Nephron (organoid): ENCODE measurements around the gene SCNN1A.

ENCODE experiments used
- H3K27ac Mint-ChIP-seq, 3 experiments: 2 replicates each; pipeline ENCODE4 v1.8.0; 2020; ENCODE audit warnings: mixed read lengths in 3 of 3, mild to moderate bottlenecking in 2 of 3, moderate library complexity in 1 of 3
- H3K27me3 Mint-ChIP-seq: 2 replicates; pipeline ENCODE4 v1.8.0; 2021; ENCODE audit warnings: low read depth, mild to moderate bottlenecking, moderate library complexity, mixed read lengths
- H3K36me3 Mint-ChIP-seq: 2 replicates; pipeline ENCODE4 v1.8.0; 2020; ENCODE audit warnings: low read depth, mixed read lengths
- H3K4me1 Mint-ChIP-seq: 2 replicates; pipeline ENCODE4 v1.8.0; 2020; ENCODE audit warnings: mixed read lengths
- H3K4me3 Mint-ChIP-seq, 3 experiments: 2 replicates each; pipeline ENCODE4 v1.8.0; 2020; ENCODE audit warnings: mild to moderate bottlenecking in 3 of 3, mixed read lengths in 3 of 3, moderate library complexity in 2 of 3
- H3K9me3 Mint-ChIP-seq: 2 replicates; pipeline ENCODE4 v1.8.0; 2020; ENCODE audit warnings: mixed read lengths
- CTCF ChIP-seq, 3 experiments: fragments of 200-600 bp; sonication (generic); IDR thresholded peaks; one replicate each; pipeline ENCODE4 v1.5.0; 2021; ENCODE audit warnings: antibody characterized with exemption in 3 of 3; ENCODE audit not compliant: unreplicated experiment in 3 of 3

The SCNN1A gene

GRCh38 chr12:6363010-6363329, 12.4 kb downstream of the SCNN1A start:
- H3K9me3 Mint-ChIP-seq: no peaks in the 10 kb centered on the region
- peaks cover 8% of the 10 kb centered on the region for H3K27me3 Mint-ChIP-seq
- TF ChIP-seq CTCF (IDR thresholded peaks at IDR 0.05; ENCODE audit: unreplicated experiment in 3 of 3): no peak
- no peak overlapping the region for H3K4me3 Mint-ChIP-seq
- H3K4me1 Mint-ChIP-seq: peaks cover 17% of the 10 kb centered on the region
- no peaks in the 10 kb centered on the region for H3K36me3 Mint-ChIP-seq
- no peak overlapping the region for H3K27ac Mint-ChIP-seq

- no peak for TF ChIP-seq CTCF (IDR thresholded peaks at IDR 0.05; ENCODE audit: unreplicated experiment in 3 of 3)
- Mint-ChIP-seq H3K27me3 (peaks cover 8% of the 10 kb centered on the region), H3K4me1 (peaks cover 13% of the 10 kb centered on the region), H3K36me3 (no peaks in the 10 kb centered on the region), H3K27ac (peak overlapping the region in 1 of 3 experiments; percentile 52), H3K9me3 (no peaks in the 10 kb centered on the region), H3K4me3 (peak overlapping the region in 2 of 3 experiments; percentile 31 to 32)
Observed at GRCh38 chr12:6362403-6362802, 13.0 kb downstream of the SCNN1A start.

GRCh38 chr12:6361834-6362233, 13.5 kb downstream of the SCNN1A start:
- Mint-ChIP-seq H3K9me3 (no peaks in the 10 kb centered on the region), H3K27me3 (peaks cover 8% of the 10 kb centered on the region), H3K27ac (peak overlapping the region in 1 of 3 experiments; percentile 52), H3K4me1 (peaks cover 13% of the 10 kb centered on the region), H3K4me3 (peak overlapping the region; percentile 16 to 32 (median 31)), H3K36me3 (no peaks in the 10 kb centered on the region)
- no peak for TF ChIP-seq CTCF (IDR thresholded peaks at IDR 0.05; ENCODE audit: unreplicated experiment in 3 of 3)

GRCh38 chr12:6360578-6361490, 14.5 kb downstream of the SCNN1A start:
- Mint-ChIP-seq H3K27me3 (peaks cover 8% of the 10 kb centered on the region), H3K36me3 (peaks cover under 1% of the 10 kb centered on the region), H3K4me1 (peaks cover 13% of the 10 kb centered on the region), H3K27ac (peak overlapping the region in 1 of 3 experiments; percentile 35), H3K4me3 (peak overlapping the region in 1 of 3 experiments; percentile 21), H3K9me3 (no peaks in the 10 kb centered on the region)
- TF ChIP-seq CTCF (IDR thresholded peaks at IDR 0.05; ENCODE audit: unreplicated experiment in 3 of 3): no peak

GRCh38 chr12:6360080-6360571, 15.2 kb downstream of the SCNN1A start:
- no peak for TF ChIP-seq CTCF (IDR thresholded peaks at IDR 0.05; ENCODE audit: unreplicated experiment in 3 of 3)
- H3K27me3 Mint-ChIP-seq: peaks cover 14% of the 10 kb centered on the region
- H3K9me3 Mint-ChIP-seq: no peaks in the 10 kb centered on the region
- H3K27ac Mint-ChIP-seq: peak overlapping the region in 1 of 3 experiments; percentile 25
- H3K36me3 Mint-ChIP-seq: peaks cover 4% of the 10 kb centered on the region
- peaks cover 13% of the 10 kb centered on the region for H3K4me1 Mint-ChIP-seq
- H3K4me3 Mint-ChIP-seq: no peak overlapping the region
